Glutamatergic neuron (in vitro differentiated cells): ENCODE data around the gene FGF22. TPM values are rescaled to one million over a fixed set of nuclear protein-coding genes. Genes with fewer than 3 reads are reported as not detected.
A peak's percentile ranks its signal among the peaks of the same experiment; 100 is the strongest.

Source experiments
- DNase-seq: peaks from one replicate; pipeline ENCODE4 v3.0.0; 2022
- H3K27ac Mint-ChIP-seq: one replicate; pipeline ENCODE4 v1.8.0; 2020; ENCODE audit warnings: mild to moderate bottlenecking, mixed read lengths, inconsistent platforms; ENCODE audit not compliant: unreplicated experiment
- H3K27me3 Mint-ChIP-seq: one replicate; pipeline ENCODE4 v1.8.0; 2020; ENCODE audit warnings: mild to moderate bottlenecking, moderate library complexity, mixed read lengths, inconsistent platforms; ENCODE audit not compliant: unreplicated experiment
- H3K36me3 Mint-ChIP-seq: one replicate; pipeline ENCODE4 v1.8.0; 2020; ENCODE audit warnings: mild to moderate bottlenecking, mixed read lengths, inconsistent platforms; ENCODE audit not compliant: unreplicated experiment
- H3K4me1 Mint-ChIP-seq: one replicate; pipeline ENCODE4 v1.8.0; 2020; ENCODE audit warnings: mild to moderate bottlenecking, low read depth, mixed read lengths, inconsistent platforms; ENCODE audit not compliant: unreplicated experiment
- H3K4me3 Mint-ChIP-seq: one replicate; pipeline ENCODE4 v1.8.0; 2020; ENCODE audit warnings: mild to moderate bottlenecking, mixed read lengths, inconsistent platforms; ENCODE audit not compliant: unreplicated experiment
- H3K9me3 Mint-ChIP-seq: one replicate; pipeline ENCODE4 v1.8.0; 2020; ENCODE audit warnings: mild to moderate bottlenecking, moderate library complexity, mixed read lengths, inconsistent platforms; ENCODE audit not compliant: unreplicated experiment
- CTCF ChIP-seq: fragments of 200-600 bp; sonication (generic); IDR thresholded peaks from one replicate; pipeline ENCODE4 v1.5.0; 2021; ENCODE audit not compliant: partially characterized antibody, unreplicated experiment
- total RNA-seq: library from RNA; stranded (reverse); fragmentation: NEBNext Ultra II Directional; extraction: Animal tissue kit (Norgen Biotek cat#: 25700); gene quantifications from one replicate; pipeline ENCODE4 v1.2.1, GENCODE V29; 2021; ENCODE audit not compliant: unreplicated experiment

The FGF22 gene
- total RNA-seq, 1 donor from 2014 or later, result 1.5 TPM

- no peak overlapping the region for H3K4me3 Mint-ChIP-seq
- DNase-seq, result no peak
- no peaks in the 10 kb centered on the region for H3K36me3 Mint-ChIP-seq
- H3K9me3 Mint-ChIP-seq, result peaks cover 4% of the 10 kb centered on the region
- peaks cover 7% of the 10 kb centered on the region for H3K27me3 Mint-ChIP-seq
- no peak for TF ChIP-seq CTCF
- no peaks in the 10 kb centered on the region for H3K4me1 Mint-ChIP-seq
- H3K27ac Mint-ChIP-seq, result no peak overlapping the region
Measured at GRCh38 chr19:642767-643727, 3.4 kb downstream of the FGF22 start.

GRCh38 chr19:643736-644135, 4.1 kb downstream of the FGF22 start:
- H3K4me3 Mint-ChIP-seq, result no peak overlapping the region
- H3K27ac Mint-ChIP-seq, result no peak overlapping the region
- H3K27me3 Mint-ChIP-seq, result peaks cover 7% of the 10 kb centered on the region
- no peak for TF ChIP-seq CTCF
- no peaks in the 10 kb centered on the region for H3K4me1 Mint-ChIP-seq
- no peaks in the 10 kb centered on the region for H3K36me3 Mint-ChIP-seq
- H3K9me3 Mint-ChIP-seq, result peaks cover 4% of the 10 kb centered on the region
- no peak for DNase-seq

GRCh38 chr19:644363-644762, 4.7 kb downstream of the FGF22 start:
- no peak for TF ChIP-seq CTCF
- no peak for DNase-seq
- Mint-ChIP-seq H3K9me3 (peaks cover 2% of the 10 kb centered on the region), H3K4me1 (no peaks in the 10 kb centered on the region), H3K27me3 (peaks cover 7% of the 10 kb centered on the region), H3K36me3 (no peaks in the 10 kb centered on the region), H3K27ac (no peak overlapping the region), H3K4me3 (no peak overlapping the region)

- H3K36me3 Mint-ChIP-seq, result no peaks in the 10 kb centered on the region
- DNase-seq, result no peak
- no peak overlapping the region for H3K27ac Mint-ChIP-seq
- H3K27me3 Mint-ChIP-seq, result peaks cover 7% of the 10 kb centered on the region
- H3K9me3 Mint-ChIP-seq, result peaks cover 2% of the 10 kb centered on the region
- H3K4me3 Mint-ChIP-seq, result no peak overlapping the region
- no peaks in the 10 kb centered on the region for H3K4me1 Mint-ChIP-seq
- TF ChIP-seq CTCF, result no peak
Measured at GRCh38 chr19:644789-645188, 5.1 kb downstream of the FGF22 start.

- peak overlapping the region; percentile 52 for H3K27ac Mint-ChIP-seq
- no peak overlapping the region for H3K4me3 Mint-ChIP-seq
Measured at GRCh38 chr19:645912-646778, 6.5 kb downstream of the FGF22 start.

More at GRCh38 chr19:645912-646778, 6.5 kb downstream of the FGF22 start:
- H3K9me3 Mint-ChIP-seq, result peaks cover 3% of the 10 kb centered on the region
- H3K36me3 Mint-ChIP-seq, result no peaks in the 10 kb centered on the region
- no peaks in the 10 kb centered on the region for H3K4me1 Mint-ChIP-seq
- peaks cover 5% of the 10 kb centered on the region for H3K27me3 Mint-ChIP-seq
- no peak for DNase-seq
- TF ChIP-seq CTCF, result no peak
